ENCODE measurements around the gene CABYR.
A peak's percentile ranks its signal among the peaks of the same experiment; 100 is the strongest.

CABYR gene, protein sequence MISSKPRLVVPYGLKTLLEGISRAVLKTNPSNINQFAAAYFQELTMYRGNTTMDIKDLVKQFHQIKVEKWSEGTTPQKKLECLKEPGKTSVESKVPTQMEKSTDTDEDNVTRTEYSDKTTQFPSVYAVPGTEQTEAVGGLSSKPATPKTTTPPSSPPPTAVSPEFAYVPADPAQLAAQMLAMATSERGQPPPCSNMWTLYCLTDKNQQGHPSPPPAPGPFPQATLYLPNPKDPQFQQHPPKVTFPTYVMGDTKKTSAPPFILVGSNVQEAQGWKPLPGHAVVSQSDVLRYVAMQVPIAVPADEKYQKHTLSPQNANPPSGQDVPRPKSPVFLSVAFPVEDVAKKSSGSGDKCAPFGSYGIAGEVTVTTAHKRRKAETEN

DNA sequence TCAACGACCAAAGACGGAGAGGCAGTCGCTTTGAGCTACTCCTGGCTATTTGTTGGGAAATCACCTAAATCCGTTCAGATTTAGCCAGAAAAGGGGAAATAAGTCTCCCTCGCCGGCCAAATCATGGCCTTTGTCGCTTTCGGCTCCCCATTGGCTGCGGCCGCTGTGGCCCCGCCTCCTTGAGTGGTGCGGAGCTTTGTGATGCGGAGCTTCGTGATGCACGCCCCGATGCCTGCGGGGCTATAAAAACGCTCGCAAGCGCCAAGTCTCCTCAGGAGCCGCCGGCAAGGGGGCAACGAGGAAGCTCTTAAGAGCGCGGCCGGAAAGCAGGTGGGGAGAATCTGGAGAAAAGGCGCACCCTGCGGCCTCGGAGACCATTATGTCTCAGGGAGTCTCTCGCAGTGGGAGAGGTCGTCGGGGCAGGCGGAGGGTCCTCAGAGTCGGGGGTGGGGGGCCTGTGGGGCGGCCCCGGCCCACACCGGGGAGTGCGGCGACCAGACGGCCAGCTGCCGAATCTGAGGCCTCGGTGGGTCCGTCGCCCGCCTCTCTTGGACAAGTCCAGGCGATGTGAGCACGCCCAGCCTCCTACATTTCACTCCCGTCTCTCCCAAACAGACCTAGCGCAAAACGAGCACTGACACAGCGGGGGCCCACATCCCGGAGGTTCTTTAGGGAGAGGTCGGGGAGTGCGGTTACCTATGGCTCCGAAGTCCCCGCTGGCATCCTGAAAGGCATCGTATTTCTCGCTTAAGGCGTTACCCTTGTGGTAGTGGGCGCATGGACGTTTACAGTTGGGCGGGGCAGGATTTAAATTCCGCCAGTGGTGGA lies at the start of gene CABYR:
CABYR (plus strand) TSS at position 274 of the 828 bp plus-strand sequence. CDS start 4,053 bp downstream, outside the sequence.
- TF ChIP-seq, protein P1, sequence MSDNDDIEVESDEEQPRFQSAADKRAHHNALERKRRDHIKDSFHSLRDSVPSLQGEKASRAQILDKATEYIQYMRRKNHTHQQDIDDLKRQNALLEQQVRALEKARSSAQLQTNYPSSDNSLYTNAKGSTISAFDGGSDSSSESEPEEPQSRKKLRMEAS (IDR thresholded peaks at IDR 0.05; ENCODE audit: low read depth, low read length), result no peak
- TF ChIP-seq, protein P2, sequence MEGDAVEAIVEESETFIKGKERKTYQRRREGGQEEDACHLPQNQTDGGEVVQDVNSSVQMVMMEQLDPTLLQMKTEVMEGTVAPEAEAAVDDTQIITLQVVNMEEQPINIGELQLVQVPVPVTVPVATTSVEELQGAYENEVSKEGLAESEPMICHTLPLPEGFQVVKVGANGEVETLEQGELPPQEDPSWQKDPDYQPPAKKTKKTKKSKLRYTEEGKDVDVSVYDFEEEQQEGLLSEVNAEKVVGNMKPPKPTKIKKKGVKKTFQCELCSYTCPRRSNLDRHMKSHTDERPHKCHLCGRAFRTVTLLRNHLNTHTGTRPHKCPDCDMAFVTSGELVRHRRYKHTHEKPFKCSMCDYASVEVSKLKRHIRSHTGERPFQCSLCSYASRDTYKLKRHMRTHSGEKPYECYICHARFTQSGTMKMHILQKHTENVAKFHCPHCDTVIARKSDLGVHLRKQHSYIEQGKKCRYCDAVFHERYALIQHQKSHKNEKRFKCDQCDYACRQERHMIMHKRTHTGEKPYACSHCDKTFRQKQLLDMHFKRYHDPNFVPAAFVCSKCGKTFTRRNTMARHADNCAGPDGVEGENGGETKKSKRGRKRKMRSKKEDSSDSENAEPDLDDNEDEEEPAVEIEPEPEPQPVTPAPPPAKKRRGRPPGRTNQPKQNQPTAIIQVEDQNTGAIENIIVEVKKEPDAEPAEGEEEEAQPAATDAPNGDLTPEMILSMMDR (IDR thresholded peaks at IDR 0.05; ENCODE audit: low read depth, low read length), result no peak
- TF ChIP-seq POLR2A (IDR thresholded peaks at IDR 0.05; ENCODE audit: extremely low read depth, insufficient read length) (no peak), MYC (IDR thresholded peaks at IDR 0.05; ENCODE audit: low read depth, low read length) (no peak)
- DNase-seq (ENCODE audit: low read depth), result peak; percentile 53
- no peak within 1 kb of the TSS for H3K4me3 ChIP-seq (ENCODE audit: low read depth, low read length)

DNA sequence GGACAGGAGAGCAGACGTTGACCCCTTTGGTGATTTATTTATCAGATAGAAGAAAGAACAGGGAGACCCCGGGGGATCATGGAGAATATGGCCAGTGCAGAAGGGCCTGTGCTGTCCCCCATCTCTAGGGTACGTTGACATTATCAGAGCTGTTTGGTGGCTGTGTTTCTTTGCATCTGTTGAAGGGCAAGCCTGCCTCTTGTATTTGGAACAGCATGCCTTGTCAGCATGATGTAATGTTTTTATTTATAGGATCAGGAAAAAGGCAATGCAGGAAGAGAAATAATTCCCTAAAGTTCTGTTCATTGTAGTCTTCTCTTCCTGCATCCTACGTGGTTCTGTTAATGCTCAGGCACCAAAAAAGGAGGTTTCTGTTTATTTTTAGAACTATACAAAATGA lies 49.8 kb upstream of the CABYR start:
- TF ChIP-seq MYC (IDR thresholded peaks at IDR 0.05; ENCODE audit: low read depth, low read length), result no peak
- TF ChIP-seq, protein P1 (IDR thresholded peaks at IDR 0.05; ENCODE audit: low read depth, low read length), result no peak
- TF ChIP-seq, protein P2 (IDR thresholded peaks at IDR 0.05; ENCODE audit: low read depth, low read length), result no peak
- TF ChIP-seq POLR2A (IDR thresholded peaks at IDR 0.05; ENCODE audit: extremely low read depth, insufficient read length), result no peak
- no peak for DNase-seq (ENCODE audit: low read depth)
- no peak overlapping the region for H3K4me3 ChIP-seq (ENCODE audit: low read depth, low read length)

DNA sequence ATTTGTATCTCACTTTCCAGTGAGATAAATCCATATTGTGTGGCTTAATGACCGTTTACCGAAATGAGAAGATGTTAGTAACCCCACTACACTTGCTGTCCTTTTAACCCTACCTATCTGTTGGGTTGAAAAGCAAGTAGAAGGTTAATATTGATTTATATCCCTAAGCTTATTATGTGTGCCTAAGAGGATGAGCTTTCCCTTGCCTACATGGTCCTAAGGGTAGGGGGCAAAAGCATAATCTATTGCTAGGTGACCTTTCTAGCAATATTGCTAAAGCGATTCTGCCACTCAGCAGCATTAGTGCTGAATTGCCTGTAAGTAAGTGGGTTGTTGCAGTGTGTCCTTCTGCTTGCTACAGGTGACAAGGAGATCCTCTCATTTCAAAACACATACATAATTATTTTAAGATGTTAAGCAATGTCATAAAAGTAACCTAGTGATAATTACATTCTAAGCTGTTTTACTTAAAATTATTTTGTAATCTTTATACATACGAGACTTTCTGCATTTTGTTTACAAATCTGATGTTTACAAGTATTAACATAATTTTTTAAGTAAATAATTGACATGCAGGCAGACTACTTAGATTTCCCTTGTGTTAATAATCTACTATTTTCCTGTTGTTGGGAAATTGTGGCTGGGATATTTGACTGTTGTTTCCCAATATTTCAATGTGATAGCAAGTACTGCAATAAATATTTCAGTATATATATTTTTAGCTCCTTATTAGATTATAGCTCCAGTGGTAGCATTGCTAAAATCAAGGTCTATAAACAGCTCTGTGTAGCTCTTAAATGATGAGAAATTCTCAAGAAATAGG lies 49.1 kb upstream of the CABYR start:
- no peak overlapping the region for H3K4me3 ChIP-seq (ENCODE audit: low read depth, low read length)
- no peak for DNase-seq (ENCODE audit: low read depth)
- TF ChIP-seq, protein P1 (IDR thresholded peaks at IDR 0.05; ENCODE audit: low read depth, low read length), result no peak
- TF ChIP-seq, protein P2 (IDR thresholded peaks at IDR 0.05; ENCODE audit: low read depth, low read length), result no peak
- TF ChIP-seq MYC (IDR thresholded peaks at IDR 0.05; ENCODE audit: low read depth, low read length) (no peak), POLR2A (IDR thresholded peaks at IDR 0.05; ENCODE audit: extremely low read depth, insufficient read length) (no peak)

DNA sequence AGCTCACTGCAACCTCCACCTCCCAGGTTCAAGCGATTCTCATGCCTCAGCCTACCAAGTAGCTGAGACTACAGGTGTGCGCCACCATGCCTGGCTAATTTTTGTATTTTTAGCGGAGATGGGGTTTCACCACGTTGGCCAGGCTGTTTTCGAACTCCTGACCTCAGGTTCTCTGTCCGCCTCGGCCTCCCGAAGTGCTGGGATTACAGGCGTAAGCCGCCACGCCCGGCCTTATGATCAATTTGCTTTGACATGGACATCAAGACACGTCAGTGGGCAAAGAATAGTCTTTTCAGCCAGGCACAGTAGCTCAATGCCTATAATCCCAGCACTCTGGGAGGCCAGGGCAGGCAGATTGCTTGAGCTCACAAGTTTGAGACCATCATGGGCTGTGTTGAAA lies 48.0 kb upstream of the CABYR start:
- no peak for DNase-seq (ENCODE audit: low read depth)
- TF ChIP-seq, protein P2 (IDR thresholded peaks at IDR 0.05; ENCODE audit: low read depth, low read length), result no peak
- no peak for TF ChIP-seq MYC (IDR thresholded peaks at IDR 0.05; ENCODE audit: low read depth, low read length)
- H3K4me3 ChIP-seq (ENCODE audit: low read depth, low read length), result no peak overlapping the region

DNA sequence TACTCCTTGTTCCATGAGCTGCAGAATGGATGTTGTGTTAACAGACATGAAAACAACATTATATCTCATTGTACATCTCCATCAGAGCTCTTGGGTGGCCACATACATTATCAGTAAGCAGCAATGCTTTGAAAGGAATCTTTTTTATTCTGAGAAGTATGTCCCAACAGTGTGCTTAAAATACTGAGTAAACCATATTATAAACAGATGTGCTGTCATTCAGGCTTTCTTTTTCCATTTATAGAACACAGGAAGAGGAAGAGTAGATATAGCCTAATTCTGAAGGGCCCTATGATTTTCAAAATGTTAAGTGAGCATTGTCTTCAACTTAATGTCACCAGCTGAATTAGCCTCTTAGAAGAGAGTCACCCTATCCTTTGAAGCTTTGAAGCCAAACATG lies 44.3 kb upstream of the CABYR start:
- TF ChIP-seq, protein P1 (IDR thresholded peaks at IDR 0.05; ENCODE audit: low read depth, low read length), result no peak
- TF ChIP-seq MYC (IDR thresholded peaks at IDR 0.05; ENCODE audit: low read depth, low read length), result no peak
- no peak for TF ChIP-seq POLR2A (IDR thresholded peaks at IDR 0.05; ENCODE audit: extremely low read depth, insufficient read length)
- TF ChIP-seq, protein P2 (IDR thresholded peaks at IDR 0.05; ENCODE audit: low read depth, low read length), result no peak
- H3K4me3 ChIP-seq (ENCODE audit: low read depth, low read length), result no peak overlapping the region
- no peak for DNase-seq (ENCODE audit: low read depth)
